HAP-1 (cell line): ENCODE data around the gene MAP2K3.

Source experiments
- DNase-seq, 2 experiments: peaks; one replicate each; pipeline ENCODE4 v3.0.0-alpha.2; 2016 to 2020; ENCODE audit warnings: low spot score in 2 of 2
- H3K27me3 ChIP-seq: fragments of 250-450 bp; sonication (Bioruptor Pico); 2 replicates; pipeline ENCODE4 v1.5.1; 2020; ENCODE audit warnings: low read depth, mild to moderate bottlenecking, moderate library complexity
- H3K36me3 ChIP-seq: fragments of 250-450 bp; sonication (Bioruptor Pico); replicated peaks from 2 replicates; pipeline ENCODE4 v1.5.1; 2020; ENCODE audit warnings: mild to moderate bottlenecking
- H3K4me1 ChIP-seq: fragments of 250-450 bp; sonication (Bioruptor Pico); 2 replicates; pipeline ENCODE4 v1.5.1; 2020; ENCODE audit warnings: mild to moderate bottlenecking
- H3K4me3 ChIP-seq: fragments of 250-450 bp; sonication (Bioruptor Pico); 2 replicates; pipeline ENCODE4 v1.5.1; 2020; ENCODE audit warnings: mild to moderate bottlenecking, moderate library complexity
- H3K9me3 ChIP-seq: fragments of 250-450 bp; sonication (Bioruptor Pico); 2 replicates; pipeline ENCODE4 v1.5.1; 2020; ENCODE audit warnings: mild to moderate bottlenecking, moderate library complexity
- in situ Hi-C: fragments of 300-500 bp; cut with MboI; formaldehyde crosslinking; loops from 3 replicates; pipeline ENCODE4 v1.14.3; 2020; ENCODE audit warnings: low sequenced_read_pairs, inconsistent platforms, mixed read lengths

The MAP2K3 gene

GRCh38 chr17:21352221-21352980 is 67.9 kb downstream of the MAP2K3 start:
- Histone ChIP-seq H3K36me3 (no peaks in the 10 kb centered on the region), H3K27me3 (no peaks in the 10 kb centered on the region), H3K9me3 (no peaks in the 10 kb centered on the region), H3K4me3 (no peak overlapping the region), H3K4me1 (no peaks in the 10 kb centered on the region)
- DNase-seq: no peak
- in situ Hi-C loops: no loop called here

GRCh38 chr17:21352981-21353265 is 68.4 kb downstream of the MAP2K3 start:
- Histone ChIP-seq H3K4me3 (no peak overlapping the region), H3K4me1 (no peaks in the 10 kb centered on the region), H3K9me3 (no peaks in the 10 kb centered on the region), H3K36me3 (no peaks in the 10 kb centered on the region), H3K27me3 (no peaks in the 10 kb centered on the region)
- DNase-seq: no peak
- in situ Hi-C loops: no loop called here

GRCh38 chr17:21353326-21354010 is 69.0 kb downstream of the MAP2K3 start:
- no peaks in the 10 kb centered on the region for H3K4me1 ChIP-seq
- in situ Hi-C loops: no loop called here
- H3K27me3 ChIP-seq: no peaks in the 10 kb centered on the region
- no peaks in the 10 kb centered on the region for H3K36me3 ChIP-seq
- DNase-seq: no peak
- no peak overlapping the region for H3K4me3 ChIP-seq
- no peaks in the 10 kb centered on the region for H3K9me3 ChIP-seq

DNA sequence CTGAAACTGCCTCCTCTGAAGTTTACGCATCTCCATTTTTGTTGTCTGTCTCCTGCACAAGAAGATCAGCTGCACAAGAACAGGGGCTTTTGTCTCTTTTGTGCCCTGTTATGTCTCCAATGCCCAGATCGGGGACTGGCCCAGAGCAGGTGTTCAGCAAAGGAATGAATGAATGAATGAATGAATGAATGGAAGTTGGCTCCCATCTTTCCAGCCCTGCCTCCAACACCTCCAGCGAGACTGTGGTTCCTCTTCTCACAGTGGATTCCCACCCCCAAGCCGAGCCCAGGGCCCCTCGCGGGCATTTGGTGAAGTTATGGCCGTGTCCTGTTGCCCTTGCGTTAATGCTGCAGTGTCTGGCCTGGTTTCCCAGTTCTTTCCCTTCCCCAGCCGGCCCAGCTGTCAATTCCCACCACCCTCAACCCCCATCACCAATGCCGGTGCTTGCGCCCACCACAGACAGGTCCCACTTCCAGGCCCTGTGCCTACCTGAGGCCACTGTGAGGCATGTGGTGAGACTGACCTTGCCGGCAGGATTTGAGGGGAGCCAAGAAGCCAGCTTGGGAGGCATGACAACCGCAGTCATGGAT is 70.4 kb downstream of the MAP2K3 start:
- in situ Hi-C loops: no loop called here
- H3K27me3 ChIP-seq: no peaks in the 10 kb centered on the region
- no peaks in the 10 kb centered on the region for H3K36me3 ChIP-seq
- no peaks in the 10 kb centered on the region for H3K9me3 ChIP-seq
- H3K4me1 ChIP-seq: no peaks in the 10 kb centered on the region
- H3K4me3 ChIP-seq: no peak overlapping the region
- DNase-seq: no peak

DNA sequence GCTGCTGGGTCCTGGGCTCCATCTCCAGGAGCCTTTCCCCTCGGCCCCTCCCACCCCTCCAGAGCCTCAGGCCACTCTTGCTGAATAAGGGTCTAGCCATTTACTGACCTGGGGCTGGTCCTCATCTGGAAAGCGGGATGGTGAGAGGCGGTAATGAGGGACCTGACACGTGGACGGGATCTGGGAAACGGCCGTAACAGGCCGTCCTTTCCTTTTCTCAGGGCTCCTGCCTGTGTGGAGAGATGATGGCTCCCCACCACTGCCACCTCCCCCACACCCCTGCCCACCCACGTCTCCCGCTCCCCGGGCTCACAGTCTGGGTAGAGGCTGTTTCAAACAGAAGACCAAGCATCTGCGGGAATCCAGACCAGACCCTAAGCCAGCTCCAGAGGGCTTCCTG is 71.1 kb downstream of the MAP2K3 start:
- DNase-seq: no peak
- Histone ChIP-seq H3K4me1 (no peaks in the 10 kb centered on the region), H3K27me3 (no peaks in the 10 kb centered on the region; the same call in 1 of the 2 replicates), H3K9me3 (no peaks in the 10 kb centered on the region), H3K36me3 (no peaks in the 10 kb centered on the region), H3K4me3 (no peak overlapping the region)
- in situ Hi-C loops: no loop called here

GRCh38 chr17:21356537-21357127 is 72.1 kb downstream of the MAP2K3 start:
- H3K4me1 ChIP-seq: no peaks in the 10 kb centered on the region
- H3K4me3 ChIP-seq: no peak overlapping the region
- no peak for DNase-seq
- in situ Hi-C loops: no loop called here
- no peaks in the 10 kb centered on the region for H3K36me3 ChIP-seq
- H3K27me3 ChIP-seq: no peaks in the 10 kb centered on the region; the same call in 1 of the 2 replicates
- H3K9me3 ChIP-seq: no peaks in the 10 kb centered on the region

DNA sequence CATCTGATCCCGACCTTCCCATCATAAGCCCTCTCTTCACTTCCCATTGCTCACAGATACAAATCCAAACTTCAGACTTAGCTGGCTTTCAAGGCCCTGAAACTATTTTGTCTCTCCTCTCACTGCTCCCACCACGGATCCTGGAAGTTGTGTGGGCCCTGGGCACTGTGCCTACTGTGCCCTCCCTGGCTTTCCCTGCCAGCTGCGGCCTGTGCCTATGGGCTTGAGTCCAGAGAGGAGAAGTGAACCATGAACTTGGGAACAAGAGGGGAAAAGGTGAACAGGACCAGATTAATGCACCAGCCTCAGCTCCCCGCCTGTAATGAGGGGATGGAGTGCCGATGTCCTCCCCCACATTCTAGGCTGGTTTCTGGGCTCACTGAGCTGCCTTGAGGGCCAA is 72.8 kb downstream of the MAP2K3 start:
- Histone ChIP-seq H3K27me3 (no peaks in the 10 kb centered on the region; the same call in 1 of the 2 replicates), H3K36me3 (no peaks in the 10 kb centered on the region), H3K9me3 (no peaks in the 10 kb centered on the region), H3K4me1 (no peaks in the 10 kb centered on the region), H3K4me3 (no peak overlapping the region)
- no peak for DNase-seq
- in situ Hi-C loops: no loop called here

- DNase-seq: no peak
- no peaks in the 10 kb centered on the region for H3K36me3 ChIP-seq
Measured at GRCh38 chr17:21357696-21358656, 73.5 kb downstream of the MAP2K3 start.

GRCh38 chr17:21358682-21359482 is 74.4 kb downstream of the MAP2K3 start:
- no peaks in the 10 kb centered on the region; the same call in 1 of the 2 replicates for H3K27me3 ChIP-seq
- in situ Hi-C loops: no loop called here
- no peaks in the 10 kb centered on the region for H3K9me3 ChIP-seq
- H3K4me1 ChIP-seq: no peaks in the 10 kb centered on the region
- no peak overlapping the region for H3K4me3 ChIP-seq
- no peak for DNase-seq
- no peaks in the 10 kb centered on the region for H3K36me3 ChIP-seq

More at GRCh38 chr17:21357696-21358656, 73.5 kb downstream of the MAP2K3 start:
- in situ Hi-C loops: no loop called here
- Histone ChIP-seq H3K4me1 (no peaks in the 10 kb centered on the region), H3K4me3 (no peak overlapping the region), H3K27me3 (no peaks in the 10 kb centered on the region; the same call in 1 of the 2 replicates), H3K9me3 (no peaks in the 10 kb centered on the region)

- in situ Hi-C loops: no loop called here
Measured at GRCh38 chr17:21359483-21359840, 75.0 kb downstream of the MAP2K3 start.

GRCh38 chr17:21360048-21360447 is 75.5 kb downstream of the MAP2K3 start:
- DNase-seq: no peak
- no peak overlapping the region for H3K4me3 ChIP-seq
- H3K4me1 ChIP-seq: no peaks in the 10 kb centered on the region
- H3K36me3 ChIP-seq: no peaks in the 10 kb centered on the region
- in situ Hi-C loops: no loop called here
- no peaks in the 10 kb centered on the region for H3K9me3 ChIP-seq
- H3K27me3 ChIP-seq: no peaks in the 10 kb centered on the region; the same call in 1 of the 2 replicates

More at GRCh38 chr17:21359483-21359840, 75.0 kb downstream of the MAP2K3 start:
- Histone ChIP-seq H3K4me3 (no peak overlapping the region), H3K9me3 (no peaks in the 10 kb centered on the region), H3K4me1 (no peaks in the 10 kb centered on the region), H3K27me3 (no peaks in the 10 kb centered on the region; the same call in 1 of the 2 replicates), H3K36me3 (no peaks in the 10 kb centered on the region)
- DNase-seq: no peak

- no peaks in the 10 kb centered on the region for H3K36me3 ChIP-seq
- H3K4me1 ChIP-seq: no peaks in the 10 kb centered on the region
- H3K4me3 ChIP-seq: no peak overlapping the region
- no peak for DNase-seq
- no peaks in the 10 kb centered on the region; the same call in 1 of the 2 replicates for H3K27me3 ChIP-seq
- no peaks in the 10 kb centered on the region for H3K9me3 ChIP-seq
- in situ Hi-C loops: no loop called here
Measured at GRCh38 chr17:21361020-21361809, 76.7 kb downstream of the MAP2K3 start.
